Esophagus muscularis mucosa (tissue), 4 donors: ENCODE measurements around the gene FAAP20. TPM values are rescaled to one million over a fixed set of nuclear protein-coding genes. Genes with fewer than 3 reads are reported as not detected.

Source experiments
- DNase-seq: peaks from one replicate; pipeline ENCODE4 v3.0.0-alpha.2; 2017; ENCODE audit errors: extremely low spot score
- H3K27ac ChIP-seq, 4 donors: fragments of 200-600 bp; sonication (generic); replicated peaks in 1 of 4; 1 replicate in 3 of 4; 2 replicates in 1 of 4; pipeline ENCODE4 v1.5.1; 2016 to 2019; ENCODE audit warnings: mild to moderate bottlenecking in 1 of 4
- H3K27me3 ChIP-seq, 4 donors: fragments of 200-600 bp; sonication (generic); one replicate each; pipeline versions ENCODE4 v1.5.1 to v1.6.0; 2016 to 2019
- H3K36me3 ChIP-seq, 4 donors: fragments of 200-600 bp; sonication (generic); one replicate each; pipeline ENCODE4 v1.5.1; 2016 to 2019
- H3K4me1 ChIP-seq, 4 donors: fragments of 200-600 bp; sonication (generic); one replicate each; pipeline ENCODE4 v1.5.1; 2016 to 2019
- H3K4me3 ChIP-seq, 4 donors: fragments of 200-600 bp; sonication (generic); 1 replicate in 2 of 4; 2 replicates in 2 of 4; pipeline ENCODE4 v1.5.1; 2016 to 2019; ENCODE audit warnings: mild to moderate bottlenecking in 4 of 4, moderate library complexity in 1 of 4
- H3K9me3 ChIP-seq, 4 donors: fragments of 200-600 bp; sonication (generic); 1 replicate in 3 of 4; 2 replicates in 1 of 4; pipeline ENCODE4 v1.5.1; 2016 to 2019
- EP300 ChIP-seq: sonication (generic); formaldehyde crosslinking; IDR thresholded peaks from one replicate; pipeline ENCODE4 v1.6.1; 2017; ENCODE audit warnings: antibody characterized with exemption
- POLR2A ChIP-seq: fragments of 450-650 bp; IDR thresholded peaks from one replicate; pipeline ENCODE4 v1.6.1; 2017; ENCODE audit warnings: antibody characterized with exemption, moderate library complexity, mild to moderate bottlenecking, low read depth
- POLR2AphosphoS5 ChIP-seq, 2 donors: sonication (generic); formaldehyde crosslinking; IDR thresholded peaks; one replicate each; pipeline ENCODE4 v1.6.1; 2017; ENCODE audit warnings: antibody characterized with exemption in 2 of 2
- WGBS: methylation state at CpG from one replicate; pipeline ENCODE4 v1.1.5; 2018; 5-methylcytosine and 5-hydroxymethylcytosine counted together
- intact Hi-C: fragments of 100-400 bp; cut with DNase I; formaldehyde crosslinking; loops from one replicate; pipeline ENCODE4 v1.15.1; 2023
- total RNA-seq, 4 donors: library from RNA; depleted of rRNA; stranded (reverse); fragments of >200 nt; gene quantifications; one replicate each; pipeline versions ENCODE4 v1.1.0 to v1.2.1, GENCODE V29; 2016
- TF ChIP-seq, protein P1 (sequence below), 3 experiments: fragments of 200-600 bp in 2 of 3; fragments of 450-650 bp in 1 of 3; sonication (generic) in 2 of 3; IDR thresholded peaks; one replicate each; pipeline ENCODE4 v1.5.1; 2017 to 2019; ENCODE audit warnings: antibody characterized with exemption in 3 of 3, mild to moderate bottlenecking in 2 of 3, moderate library complexity in 1 of 3

FAAP20 gene, protein sequence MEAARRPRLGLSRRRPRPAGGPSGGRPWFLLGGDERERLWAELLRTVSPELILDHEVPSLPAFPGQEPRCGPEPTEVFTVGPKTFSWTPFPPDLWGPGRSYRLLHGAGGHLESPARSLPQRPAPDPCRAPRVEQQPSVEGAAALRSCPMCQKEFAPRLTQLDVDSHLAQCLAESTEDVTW
- total RNA-seq, result 10 to 100 TPM; 37.9 to 81.7 (median 55.7) TPM

DNA sequence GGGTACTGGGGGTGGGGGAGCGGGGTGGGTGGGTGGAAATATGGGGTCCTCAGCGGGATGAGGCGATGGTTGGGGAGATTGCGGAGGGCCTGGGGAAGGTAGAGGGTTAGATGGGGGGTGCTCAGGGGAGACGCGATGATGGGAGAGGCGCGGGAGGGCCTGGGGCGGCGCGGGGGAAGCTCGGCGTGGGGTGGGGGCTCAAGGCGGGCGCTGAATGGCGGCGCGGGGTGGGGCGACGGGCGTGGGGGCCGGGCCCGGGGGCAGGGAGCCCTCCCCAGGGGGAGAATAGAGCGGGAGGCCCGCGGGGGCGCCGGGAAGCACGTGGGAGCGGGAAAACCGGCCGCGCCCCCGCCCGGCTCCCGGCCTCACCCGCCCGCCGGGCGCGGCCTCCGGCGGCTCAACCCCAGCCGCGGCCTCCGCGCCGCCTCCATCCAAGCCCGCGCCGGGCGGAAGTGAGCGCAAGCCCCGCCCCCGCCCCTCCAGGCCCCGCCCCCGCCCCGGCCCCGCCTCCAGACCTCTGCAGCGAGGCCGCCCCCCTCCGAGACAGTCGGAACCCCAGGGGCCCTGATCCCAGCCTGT, at the start of gene FAAP20:
Gene FAAP20, minus strand, starts transcription at position 454 of the 579 bp plus-strand sequence. Its CDS starts 23 bp downstream, at position 431.
- intact Hi-C loops, result no loop called here
- TF ChIP-seq POLR2A, result no peak
- no peak for TF ChIP-seq EP300
- peak in 1 of 2 donors; percentile 3 for TF ChIP-seq POLR2AphosphoS5 (IDR thresholded peaks at IDR 0.05)
- TF ChIP-seq, protein P1, sequence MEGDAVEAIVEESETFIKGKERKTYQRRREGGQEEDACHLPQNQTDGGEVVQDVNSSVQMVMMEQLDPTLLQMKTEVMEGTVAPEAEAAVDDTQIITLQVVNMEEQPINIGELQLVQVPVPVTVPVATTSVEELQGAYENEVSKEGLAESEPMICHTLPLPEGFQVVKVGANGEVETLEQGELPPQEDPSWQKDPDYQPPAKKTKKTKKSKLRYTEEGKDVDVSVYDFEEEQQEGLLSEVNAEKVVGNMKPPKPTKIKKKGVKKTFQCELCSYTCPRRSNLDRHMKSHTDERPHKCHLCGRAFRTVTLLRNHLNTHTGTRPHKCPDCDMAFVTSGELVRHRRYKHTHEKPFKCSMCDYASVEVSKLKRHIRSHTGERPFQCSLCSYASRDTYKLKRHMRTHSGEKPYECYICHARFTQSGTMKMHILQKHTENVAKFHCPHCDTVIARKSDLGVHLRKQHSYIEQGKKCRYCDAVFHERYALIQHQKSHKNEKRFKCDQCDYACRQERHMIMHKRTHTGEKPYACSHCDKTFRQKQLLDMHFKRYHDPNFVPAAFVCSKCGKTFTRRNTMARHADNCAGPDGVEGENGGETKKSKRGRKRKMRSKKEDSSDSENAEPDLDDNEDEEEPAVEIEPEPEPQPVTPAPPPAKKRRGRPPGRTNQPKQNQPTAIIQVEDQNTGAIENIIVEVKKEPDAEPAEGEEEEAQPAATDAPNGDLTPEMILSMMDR (IDR thresholded peaks at IDR 0.05), result no peak
- H3K9me3 ChIP-seq, result no peaks in the 10 kb centered on the region
- H3K36me3 ChIP-seq, result no peaks in the 10 kb centered on the region
- H3K4me1 ChIP-seq, result peaks cover 58 to 76% (median 70%) of the 10 kb centered on the region in 4 donors
- peak within 1 kb of the TSS; percentile 94 to 99 (median 98) for H3K27ac ChIP-seq
- 6% methylated on average over 19 of the region's 63 CpGs for WGBS
- H3K4me3 ChIP-seq, result peak within 1 kb of the TSS; percentile 67 to 84 (median 76)
- H3K27me3 ChIP-seq, result no peaks in the 10 kb centered on the region
- no peak for DNase-seq

DNA sequence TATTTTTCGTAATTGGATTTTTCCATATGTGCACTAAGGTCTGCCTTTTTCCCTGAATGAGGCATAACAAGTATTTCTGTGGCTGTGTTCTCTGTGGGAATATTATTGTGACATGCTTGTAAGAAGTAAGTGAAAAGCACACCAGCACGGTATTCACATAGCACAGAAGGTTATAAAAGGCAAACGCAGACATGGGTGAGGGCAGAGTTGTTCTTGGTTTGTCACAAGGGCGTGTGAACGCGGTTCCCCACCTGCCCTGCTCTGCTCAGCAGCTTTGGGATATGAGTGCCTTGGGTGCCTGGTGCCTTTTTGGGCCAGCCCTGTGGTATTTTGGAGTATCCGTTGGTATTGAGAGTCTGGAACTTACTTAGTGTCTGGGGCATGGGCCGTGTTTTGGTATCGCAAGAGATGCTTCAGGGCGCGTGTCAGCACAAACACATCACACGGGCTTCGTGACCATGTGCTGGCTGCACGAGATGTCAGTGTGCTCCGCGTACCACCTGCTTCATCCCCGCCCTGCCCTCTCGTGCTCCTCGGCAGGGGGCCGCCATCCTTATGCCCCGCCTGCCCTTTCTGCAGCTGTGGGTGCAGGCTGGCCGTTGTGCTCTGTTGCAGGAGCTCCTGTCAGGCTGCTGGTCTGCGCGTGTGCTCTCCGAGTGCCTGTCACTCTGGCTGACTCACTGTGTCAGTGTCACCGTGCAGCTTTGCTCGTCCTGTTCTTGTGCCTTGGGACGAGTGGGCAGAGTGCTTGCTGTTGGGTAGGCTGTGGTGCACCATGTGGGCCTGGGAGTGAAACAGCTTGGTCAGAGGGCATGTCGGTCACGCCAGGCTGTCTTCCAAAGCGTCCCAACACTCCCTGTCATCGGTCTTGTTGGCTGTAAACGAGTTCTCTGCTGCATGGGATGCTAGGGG, 48.5 kb upstream of the FAAP20 start:
- Histone ChIP-seq H3K4me3 (no peak overlapping the region), H3K4me1 (peaks cover 92 to 95% (median 93%) of the 10 kb centered on the region in 4 donors), H3K9me3 (no peaks in the 10 kb centered on the region), H3K36me3 (peaks cover 0 to 9% (median 7%) of the 10 kb centered on the region in 4 donors), H3K27ac (peak overlapping the region; percentile 11 to 93 (median 72)), H3K27me3 (no peaks in the 10 kb centered on the region)
- intact Hi-C loops, result loop anchor here (2.0 to 5.0 kb wide), 2 partner anchors 38 to 49 kb away; no protein-coding TSS in a partner anchor
- TF ChIP-seq POLR2AphosphoS5 (IDR thresholded peaks at IDR 0.05) (peak in 1 of 2 donors; percentile 26), EP300 (no peak), POLR2A (no peak)
- TF ChIP-seq, protein P1 (IDR thresholded peaks at IDR 0.05), result no peak
- 54% methylated on average over 16 of the region's 33 CpGs for WGBS
- no peak for DNase-seq

DNA sequence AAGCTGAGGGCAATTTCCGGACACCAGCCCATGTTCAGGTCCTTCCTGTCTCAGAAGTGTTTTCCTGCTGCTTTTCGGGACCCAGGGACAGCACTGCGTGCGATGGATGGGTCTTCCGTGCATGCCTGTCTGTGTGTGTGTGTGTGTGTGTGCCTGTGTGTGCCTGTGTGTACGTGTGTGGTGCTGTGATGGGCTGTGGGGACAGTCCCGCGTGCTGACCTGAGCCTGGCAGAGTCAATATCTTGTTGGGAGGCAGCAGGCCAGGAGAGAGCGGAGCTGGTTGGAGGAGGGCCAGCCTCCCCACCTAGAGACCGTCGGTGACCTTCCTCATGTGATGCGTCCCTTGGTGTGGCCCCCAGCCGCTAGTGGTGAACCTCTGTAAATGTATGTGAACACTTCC, 47.2 kb upstream of the FAAP20 start:
- intact Hi-C loops, result loop anchor here (2.0 to 5.0 kb wide), 2 partner anchors 39 to 50 kb away; no protein-coding TSS in a partner anchor
- H3K27me3 ChIP-seq, result no peaks in the 10 kb centered on the region
- H3K36me3 ChIP-seq, result peaks cover 0 to 9% (median 7%) of the 10 kb centered on the region in 4 donors
- no peak overlapping the region for H3K4me3 ChIP-seq
- WGBS, result 51% methylated on average over 10 of the region's 13 CpGs
- H3K4me1 ChIP-seq, result peaks cover 92 to 95% (median 93%) of the 10 kb centered on the region in 4 donors
- no peak for DNase-seq
- peak overlapping the region; percentile 53 to 93 (median 86) for H3K27ac ChIP-seq
- no peaks in the 10 kb centered on the region for H3K9me3 ChIP-seq
- TF ChIP-seq POLR2AphosphoS5 (IDR thresholded peaks at IDR 0.05) (no peak), EP300 (no peak), POLR2A (no peak)
- TF ChIP-seq, protein P1 (IDR thresholded peaks at IDR 0.05), result no peak

DNA sequence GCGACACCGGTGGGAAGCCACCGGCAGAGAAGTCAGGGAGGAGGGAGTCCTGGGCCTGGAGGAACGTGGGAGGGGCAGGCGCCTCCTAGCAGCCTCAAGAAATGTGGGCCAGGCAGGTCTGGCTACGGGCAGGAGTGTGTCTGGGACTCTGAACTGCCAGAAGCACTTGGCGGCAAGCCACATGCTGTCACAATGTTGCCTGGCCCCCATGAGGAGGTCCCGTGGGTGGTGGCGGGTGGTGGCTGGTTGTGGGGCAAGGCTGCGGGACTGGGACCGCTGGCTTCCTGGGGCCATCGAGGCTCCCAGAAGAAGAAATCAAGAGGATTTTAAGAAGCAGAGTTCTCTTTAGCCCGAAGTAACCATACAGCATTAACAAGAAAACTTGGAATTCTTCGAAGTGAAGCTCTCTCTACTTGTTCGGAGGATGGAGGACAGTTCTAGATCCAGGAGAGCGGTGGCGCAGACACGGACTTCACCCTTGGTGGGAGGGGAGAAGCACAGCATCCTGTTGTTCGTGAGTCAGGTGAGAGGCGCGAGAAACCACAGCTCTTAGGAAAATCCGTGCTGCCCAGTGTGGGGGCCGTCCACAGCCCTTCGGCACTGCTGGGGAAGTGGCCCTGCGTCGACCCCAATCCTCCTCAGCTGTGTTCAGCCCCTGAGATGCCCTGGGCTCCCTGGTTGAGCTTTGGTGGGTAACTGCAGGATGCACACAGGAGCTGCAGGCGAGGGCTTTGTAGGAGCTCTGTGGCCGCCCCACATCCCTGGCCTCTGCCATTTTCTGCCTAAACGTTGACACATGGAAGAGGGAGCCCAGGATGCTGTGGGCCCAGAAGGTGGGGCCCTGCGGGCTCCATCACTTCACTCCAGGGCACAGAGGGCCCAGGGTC, 45.9 kb upstream of the FAAP20 start:
- TF ChIP-seq POLR2A (no peak), POLR2AphosphoS5 (IDR thresholded peaks at IDR 0.05) (peak in 1 of 2 donors; percentile 41), EP300 (no peak)
- TF ChIP-seq, protein P1 (IDR thresholded peaks at IDR 0.05), result no peak
- peaks cover 92 to 95% (median 93%) of the 10 kb centered on the region in 4 donors for H3K4me1 ChIP-seq
- H3K9me3 ChIP-seq, result no peaks in the 10 kb centered on the region
- intact Hi-C loops, result loop anchor here (5.0 kb wide), 1 partner anchor 52 kb away; no protein-coding TSS in a partner anchor
- H3K27me3 ChIP-seq, result no peaks in the 10 kb centered on the region
- H3K36me3 ChIP-seq, result peaks cover 0 to 9% (median 7%) of the 10 kb centered on the region in 4 donors
- H3K27ac ChIP-seq, result peak overlapping the region; percentile 80 to 93 (median 90)
- no peak for DNase-seq
- 42% methylated on average over 26 of the region's 30 CpGs for WGBS
- peak overlapping the region; percentile 17 to 43 (median 34) for H3K4me3 ChIP-seq
